Panc1 (cell line): Measurements from ENCODE around the gene SEZ6L. TPM values are rescaled to one million over a fixed set of nuclear protein-coding genes. Genes with fewer than 3 reads are reported as not detected.

Experiments used
- ATAC-seq: fragments of 200-7000 bp; cut with Tn5 transposase; 2 replicates; pipeline ENCODE4 v1.9.1; 2020; ENCODE audit warnings: mild to moderate bottlenecking, moderate library complexity
- BruUV-seq: library from RNA; stranded (reverse); fragments of 400-500 nt; replicated peaks from 2 replicates; lab custom pipeline; 2021; lab: Mats Ljungman, UMichigan
- CTCF ChIA-PET: fragments of 300-600 bp; sonication (Branson Sonifier 250); formaldehyde crosslinking; loops from one replicate; lab custom pipeline; 2022; ENCODE audit warnings: antibody characterized with exemption; lab: Charles Lee
- POLR2A ChIA-PET: fragments of 300-600 bp; sonication (Branson Sonifier 250); formaldehyde crosslinking; loops from one replicate; lab custom pipeline; 2022; ENCODE audit warnings: antibody characterized with exemption; lab: Charles Lee
- DNase-seq: peaks from one replicate; pipeline ENCODE4 v3.0.0-alpha.2; 2010; ENCODE audit warnings: low read depth, low spot score
- H3K27ac ChIP-seq: 2 replicates; pipeline ENCODE4 v1.5.1; 2011; ENCODE audit warnings: mild to moderate bottlenecking, low read length, inconsistent platforms
- H3K27me3 ChIP-seq: fragments of 200-500 bp; sonication (Bioruptor generic); 2 replicates; pipeline ENCODE4 v1.6.0; 2014; ENCODE audit warnings: low read length, inconsistent platforms; ENCODE audit not compliant: control insufficient read depth, insufficient read depth
- H3K36me3 ChIP-seq: fragments of 200-500 bp; sonication (Bioruptor generic); 2 replicates; pipeline ENCODE4 v1.5.1; 2014; ENCODE audit warnings: inconsistent platforms, mild to moderate bottlenecking, low read length, moderate library complexity; ENCODE audit not compliant: control insufficient read depth, insufficient read depth
- H3K4me1 ChIP-seq: 2 replicates; pipeline ENCODE4 v1.5.1; 2011; ENCODE audit warnings: inconsistent platforms, mild to moderate bottlenecking, low read length, moderate library complexity; ENCODE audit not compliant: control insufficient read depth, insufficient read depth
- H3K4me3 ChIP-seq, 2 experiments: 2 replicates each; pipeline ENCODE4 v1.5.1; 2011 to 2012; ENCODE audit warnings: low read depth in 2 of 2, low read length in 2 of 2, mild to moderate bottlenecking in 2 of 2, inconsistent platforms in 1 of 2, moderate library complexity in 1 of 2
- H3K9me3 ChIP-seq: fragments of 200-500 bp; sonication (Bioruptor generic); 2 replicates; pipeline ENCODE4 v1.5.1; 2014; ENCODE audit warnings: low read depth, mild to moderate bottlenecking, inconsistent platforms, low read length, moderate library complexity; ENCODE audit not compliant: control insufficient read depth, insufficient read depth
- CTCF ChIP-seq: fragments of 450-650 bp; IDR thresholded peaks from 2 replicates; pipeline ENCODE4 v1.5.1; 2017; ENCODE audit warnings: mild to moderate bottlenecking
- POLR2AphosphoS5 ChIP-seq: IDR thresholded peaks from 2 replicates; pipeline ENCODE4 v1.6.1; 2012; ENCODE audit warnings: mild to moderate bottlenecking, low read depth, low read length, moderate library complexity
- REST ChIP-seq, 2 experiments: IDR thresholded peaks; 2 replicates each; pipeline ENCODE4 v1.6.1; 2011 to 2012; ENCODE audit warnings: low read depth in 2 of 2, control low read depth in 1 of 2, low read length in 1 of 2, mild to moderate bottlenecking in 1 of 2, moderate library complexity in 1 of 2; ENCODE audit not compliant: insufficient read depth in 1 of 2
- SIN3A ChIP-seq: IDR thresholded peaks from 2 replicates; pipeline ENCODE4 v1.6.1; 2012; ENCODE audit warnings: low read depth, mild to moderate bottlenecking, low read length, moderate library complexity, borderline replicate concordance; ENCODE audit not compliant: insufficient read depth
- TCF7L2 ChIP-seq: IDR thresholded peaks from 2 replicates; pipeline ENCODE4 v1.6.1; 2011; ENCODE audit warnings: mild to moderate bottlenecking, low read depth, low read length, inconsistent platforms
- in situ Hi-C: cut with HindIII; loops from 2 replicates; pipeline ENCODE4 v1.10.0; 2016; ENCODE audit warnings: low sequenced_read_pairs, low pct_unique_long_range_greater_than_20kb
- intact Hi-C: fragments of 100-400 bp; cut with micrococcal nuclease; formaldehyde crosslinking; loops from one replicate; pipeline ENCODE4 v1.10.0; 2022; ENCODE audit not compliant: unreplicated experiment
- total RNA-seq: library from RNA; stranded (reverse); gene quantifications from one replicate; pipeline ENCODE4 v1.2.1, GENCODE V29; 2021; ENCODE audit not compliant: unreplicated experiment

The SEZ6L gene
- total RNA-seq, 1 experiment from 2014 or later, result not detected

- intact Hi-C loops, result loop anchor here (10.0 kb wide), 1 partner anchor 162 kb away; no protein-coding TSS in a partner anchor
- no peak for DNase-seq
- CTCF ChIA-PET, result no interaction called here
These were observed 167.5 kb downstream of the SEZ6L start for GRCh38 chr22:26336773-26337172.

GRCh38 chr22:26339755-26340154 lies 170.5 kb downstream of the SEZ6L start:
- no peak overlapping the region for H3K27ac ChIP-seq
- H3K4me1 ChIP-seq, result no peaks in the 10 kb centered on the region
- ChIA-PET POLR2A (no interaction called here), CTCF (no interaction called here)
- peaks cover 12% of the 10 kb centered on the region for H3K27me3 ChIP-seq
- intact Hi-C loops (loop anchor here (10.0 kb wide), 1 partner anchor 165 kb away; no protein-coding TSS in a partner anchor), in situ Hi-C loops (no loop called here)
- H3K9me3 ChIP-seq, result no peaks in the 10 kb centered on the region
- no peaks in the 10 kb centered on the region for H3K36me3 ChIP-seq
- BruUV-seq, result no TSS peak
- no peak for DNase-seq
- H3K4me3 ChIP-seq, result no peak overlapping the region
- no peak for ATAC-seq
- TF ChIP-seq REST (IDR thresholded peaks at IDR 0.05; ENCODE audit: insufficient read depth in 1 of 2, low read depth in 2 of 2, low read length in 1 of 2) (no peak), TCF7L2 (no peak), CTCF (no peak), SIN3A (no peak), POLR2AphosphoS5 (no peak)

More at GRCh38 chr22:26336773-26337172, 167.5 kb downstream of the SEZ6L start:
- no peak overlapping the region for H3K27ac ChIP-seq
- no peaks in the 10 kb centered on the region for H3K4me1 ChIP-seq
- BruUV-seq, result no TSS peak
- no peaks in the 10 kb centered on the region for H3K9me3 ChIP-seq
- no peaks in the 10 kb centered on the region for H3K36me3 ChIP-seq
- POLR2A ChIA-PET, result no interaction called here
- ATAC-seq, result no peak
- H3K27me3 ChIP-seq, result peaks cover 5% of the 10 kb centered on the region; the same call in 1 of the 2 replicates
- H3K4me3 ChIP-seq, result no peak overlapping the region
- TF ChIP-seq CTCF (no peak), POLR2AphosphoS5 (no peak), TCF7L2 (no peak), REST (IDR thresholded peaks at IDR 0.05; ENCODE audit: insufficient read depth in 1 of 2, low read depth in 2 of 2, low read length in 1 of 2) (no peak), SIN3A (no peak)
- in situ Hi-C loops, result no loop called here
